MM.1S (cell line): ENCODE data around the gene PRKCB.

Experiments
- DNase-seq: peaks from one replicate; pipeline ENCODE4 v3.0.0-alpha.2; 2015
- H2AFZ ChIP-seq: fragments of 300-600 bp; sonication (generic); 2 replicates; pipeline ENCODE4 v1.6.0; 2016; ENCODE audit warnings: antibody characterized with exemption, low read length
- H3F3A ChIP-seq: fragments of 300-600 bp; sonication (generic); 2 replicates; pipeline ENCODE4 v1.6.1; 2016; ENCODE audit warnings: mild to moderate bottlenecking, antibody characterized with exemption, low read length, moderate library complexity, mixed read lengths; ENCODE audit not compliant: insufficient read depth
- H3K27ac ChIP-seq: fragments of 300-600 bp; sonication (generic); 2 replicates; pipeline ENCODE4 v1.5.1; 2016; ENCODE audit warnings: mild to moderate bottlenecking, low read length
- H3K27me3 ChIP-seq: fragments of 300-600 bp; sonication (generic); replicated peaks from 2 replicates; pipeline ENCODE4 v1.6.0; 2016; ENCODE audit warnings: low read length; ENCODE audit not compliant: insufficient read depth
- H3K36me3 ChIP-seq: fragments of 300-600 bp; sonication (generic); replicated peaks from 2 replicates; pipeline ENCODE4 v1.6.1; 2016; ENCODE audit warnings: mild to moderate bottlenecking, low read length, mixed read lengths; ENCODE audit not compliant: insufficient read depth
- H3K4me1 ChIP-seq: fragments of 300-600 bp; sonication (generic); 2 replicates; pipeline ENCODE4 v1.6.1; 2016; ENCODE audit warnings: low read length, mixed read lengths
- H3K4me2 ChIP-seq: fragments of 300-600 bp; sonication (generic); 2 replicates; pipeline ENCODE4 v1.6.0; 2016; ENCODE audit warnings: low read depth, low read length
- H3K4me3 ChIP-seq: fragments of 300-600 bp; sonication (generic); 2 replicates; pipeline ENCODE4 v1.5.1; 2016; ENCODE audit warnings: low read length, mixed read lengths
- H3K79me2 ChIP-seq: fragments of 300-600 bp; sonication (generic); 2 replicates; pipeline ENCODE4 v1.6.1; 2016; ENCODE audit warnings: mixed run types, low read length, mixed read lengths
- H3K9ac ChIP-seq: fragments of 300-600 bp; sonication (generic); 2 replicates; pipeline ENCODE4 v1.6.1; 2016; ENCODE audit warnings: low read length, mixed read lengths
- H3K9me2 ChIP-seq: fragments of 300-600 bp; sonication (generic); replicated peaks from 2 replicates; pipeline ENCODE4 v1.6.1; 2016; ENCODE audit warnings: mild to moderate bottlenecking, low read length, mixed read lengths; ENCODE audit not compliant: insufficient read depth
- H3K9me3 ChIP-seq: fragments of 300-600 bp; sonication (generic); replicated peaks from 2 replicates; pipeline ENCODE4 v1.6.1; 2016; ENCODE audit warnings: mild to moderate bottlenecking, low read length, mixed read lengths; ENCODE audit not compliant: insufficient read depth
- H4K20me1 ChIP-seq: fragments of 300-600 bp; sonication (generic); 2 replicates; pipeline ENCODE4 v1.6.1; 2016; ENCODE audit warnings: mild to moderate bottlenecking, low read length, moderate library complexity, mixed read lengths; ENCODE audit not compliant: insufficient read depth
- CTCF ChIP-seq: fragments of 300-600 bp; sonication (generic); IDR thresholded peaks from 2 replicates; pipeline ENCODE4 v1.5.1; 2016; ENCODE audit warnings: antibody characterized with exemption, low read length, mixed read lengths
- EZH2 ChIP-seq: fragments of 300-600 bp; sonication (generic); optimal IDR thresholded peaks from 2 replicates; pipeline ENCODE3; 2017; ENCODE audit warnings: low read depth, mild to moderate bottlenecking, antibody characterized with exemption, low read length, mixed read lengths
- EZH2phosphoT487 ChIP-seq: fragments of 300-600 bp; sonication (generic); IDR thresholded peaks from 2 replicates; pipeline ENCODE4 v1.6.1; 2018; ENCODE audit warnings: antibody characterized with exemption, low read length

The PRKCB gene

GRCh38 chr16:23847251-23847650 is 11.5 kb downstream of the PRKCB start:
- Histone ChIP-seq H3K79me2 (no peaks in the 10 kb centered on the region), H3K4me2 (no peak overlapping the region), H3F3A (no peaks in the 10 kb centered on the region), H3K9me2 (no peaks in the 10 kb centered on the region), H3K36me3 (no peaks in the 10 kb centered on the region), H3K9ac (no peak overlapping the region), H3K4me3 (no peak overlapping the region), H4K20me1 (no peaks in the 10 kb centered on the region), H2AFZ (no peak overlapping the region), H3K4me1 (peaks cover 12% of the 10 kb centered on the region), H3K9me3 (no peaks in the 10 kb centered on the region), H3K27ac (no peak overlapping the region), H3K27me3 (no peaks in the 10 kb centered on the region)
- TF ChIP-seq CTCF (no peak), EZH2 (no peak), EZH2phosphoT487 (no peak)
- DNase-seq = no peak

- Histone ChIP-seq H3K4me1 (peaks cover 12% of the 10 kb centered on the region), H3K4me3 (no peak overlapping the region), H3K9ac (no peak overlapping the region), H3F3A (no peaks in the 10 kb centered on the region), H4K20me1 (no peaks in the 10 kb centered on the region), H3K79me2 (no peaks in the 10 kb centered on the region), H3K27me3 (no peaks in the 10 kb centered on the region), H3K9me3 (no peaks in the 10 kb centered on the region), H3K4me2 (no peak overlapping the region), H3K9me2 (no peaks in the 10 kb centered on the region), H3K27ac (no peak overlapping the region), H2AFZ (no peak overlapping the region), H3K36me3 (no peaks in the 10 kb centered on the region)
- no peak for DNase-seq
- TF ChIP-seq CTCF = no peak
- no peak for TF ChIP-seq EZH2
- TF ChIP-seq EZH2phosphoT487 = no peak
Measured at GRCh38 chr16:23847948-23848347, 12.2 kb downstream of the PRKCB start.

GRCh38 chr16:23848958-23849357 is 13.2 kb downstream of the PRKCB start:
- no peaks in the 10 kb centered on the region for H3K36me3 ChIP-seq
- no peak overlapping the region for H3K4me2 ChIP-seq
- H4K20me1 ChIP-seq = no peaks in the 10 kb centered on the region
- H3K27me3 ChIP-seq = no peaks in the 10 kb centered on the region
- no peak overlapping the region for H3K9ac ChIP-seq
- H3K4me1 ChIP-seq = peaks cover 12% of the 10 kb centered on the region
- no peaks in the 10 kb centered on the region for H3F3A ChIP-seq
- no peak for DNase-seq
- H3K79me2 ChIP-seq = no peaks in the 10 kb centered on the region
- TF ChIP-seq CTCF (no peak), EZH2phosphoT487 (no peak), EZH2 (no peak)
- no peak overlapping the region for H2AFZ ChIP-seq
- H3K27ac ChIP-seq = no peak overlapping the region
- no peak overlapping the region for H3K4me3 ChIP-seq
- no peaks in the 10 kb centered on the region for H3K9me3 ChIP-seq
- H3K9me2 ChIP-seq = no peaks in the 10 kb centered on the region
